AG04450 (cell line): ENCODE data around the gene EP400. TPM values are rescaled to one million over a fixed set of nuclear protein-coding genes. Genes with fewer than 3 reads are reported as not detected.

Experiments
- CTCF ChIA-PET: fragments of 300-600, 350-600 bp; formaldehyde crosslinking; extraction: SDS; loops from one replicate; lab custom pipeline; 2022; ENCODE audit warnings: antibody characterized with exemption, inconsistent platforms; lab: Charles Lee
- POLR2A ChIA-PET: fragments of 350-600 bp; formaldehyde crosslinking; extraction: SDS; loops from one replicate; lab custom pipeline; 2021; ENCODE audit warnings: antibody characterized with exemption, inconsistent platforms; lab: Yijun Ruan, JAX
- DNase-seq: peaks from one replicate; pipeline ENCODE4 v3.0.0-alpha.2; 2011; ENCODE audit warnings: low read depth, low spot score
- H3K27ac ChIP-seq: one replicate; pipeline ENCODE4 v1.5.1; 2012; ENCODE audit warnings: low read depth, low read length, control low read depth
- H3K27me3 ChIP-seq: one replicate; pipeline ENCODE4 v1.6.0; 2012; ENCODE audit warnings: low read length; ENCODE audit not compliant: control insufficient read depth, insufficient read depth
- H3K4me3 ChIP-seq: 2 replicates; pipeline ENCODE4 v1.5.1; 2011; ENCODE audit warnings: mild to moderate bottlenecking, low read depth, low read length, control low read depth
- H3K9me3 ChIP-seq: 2 replicates; pipeline ENCODE4 v1.5.1; 2012; ENCODE audit warnings: low read length; ENCODE audit not compliant: control insufficient read depth, insufficient read depth
- CTCF ChIP-seq: IDR thresholded peaks from 2 replicates; pipeline ENCODE4 v1.5.1; 2011; ENCODE audit warnings: low read depth, low read length, control low read depth, inconsistent platforms
- polyA plus RNA-seq: library from polyadenylated mRNA; depleted of rRNA; stranded (reverse); fragments of >200 nt; gene quantifications from 2 replicates; pipeline ENCODE4 v1.2.3, GENCODE V29; 2011

EP400 gene
- polyA plus RNA-seq, 1 experiment: 5.4 TPM

- Histone ChIP-seq H3K9me3 (no peaks in the 10 kb centered on the region; the same call in 1 of the 2 replicates), H3K27ac (no peak overlapping the region), H3K4me3 (no peak overlapping the region), H3K27me3 (no peaks in the 10 kb centered on the region)
- POLR2A ChIA-PET: no interaction called here
- CTCF ChIA-PET: no interaction called here
- no peak for DNase-seq
- TF ChIP-seq CTCF: no peak
These were observed 32.5 kb upstream of the EP400 start for GRCh38 chr12:131917139-131917710.

DNA sequence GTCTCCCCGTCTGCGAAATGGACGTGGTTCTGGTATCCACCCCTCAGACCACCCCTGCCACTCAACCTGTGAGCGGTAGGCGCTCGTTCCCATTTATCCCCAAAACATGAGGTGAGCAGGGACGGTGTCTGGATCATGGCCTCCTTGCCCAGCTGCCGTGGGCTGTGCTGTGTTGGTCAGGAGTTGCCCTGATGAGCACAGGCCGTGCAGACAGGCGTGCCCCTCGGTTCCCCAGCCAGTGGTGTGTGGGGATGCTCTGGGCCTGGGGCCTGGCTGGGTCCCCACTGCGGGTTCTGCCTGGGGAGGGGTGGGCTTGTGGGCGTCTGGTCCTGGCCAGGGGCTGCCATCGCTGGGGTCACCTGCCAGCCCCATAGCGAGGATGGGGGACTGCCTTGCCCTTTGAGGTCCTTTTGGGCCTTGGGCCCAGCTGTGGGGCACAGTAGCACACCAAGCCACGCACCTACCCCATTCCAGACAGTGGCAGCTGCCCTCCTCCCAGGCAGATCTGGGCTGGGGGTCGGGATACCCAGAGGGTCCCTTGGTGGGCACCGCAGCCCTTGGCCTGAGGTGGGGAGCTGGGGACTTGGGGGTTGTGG is 31.9 kb upstream of the EP400 start:
- H3K9me3 ChIP-seq: no peaks in the 10 kb centered on the region; the same call in 1 of the 2 replicates
- H3K4me3 ChIP-seq: no peak overlapping the region
- no peak for DNase-seq
- TF ChIP-seq CTCF: no peak
- H3K27ac ChIP-seq: no peak overlapping the region
- CTCF ChIA-PET: no interaction called here
- H3K27me3 ChIP-seq: no peaks in the 10 kb centered on the region
- POLR2A ChIA-PET: no interaction called here

GRCh38 chr12:131918311-131919050 is 31.3 kb upstream of the EP400 start:
- no peaks in the 10 kb centered on the region for H3K27me3 ChIP-seq
- H3K27ac ChIP-seq: no peak overlapping the region
- no peak for DNase-seq
- ChIA-PET CTCF (no interaction called here), POLR2A (interaction anchor here (0.6 kb wide), 1 partner anchor 21 kb away, joined by 3 read pairs; no protein-coding TSS in a partner anchor)
- H3K4me3 ChIP-seq: no peak overlapping the region
- no peak for TF ChIP-seq CTCF
- H3K9me3 ChIP-seq: no peaks in the 10 kb centered on the region; the same call in 1 of the 2 replicates

- H3K4me3 ChIP-seq: no peak overlapping the region
- no peak for DNase-seq
- H3K27me3 ChIP-seq: no peaks in the 10 kb centered on the region
- ChIA-PET POLR2A (interaction anchor here (0.6 kb wide), 1 partner anchor 20 kb away, joined by 3 read pairs; no protein-coding TSS in a partner anchor), CTCF (no interaction called here)
- H3K27ac ChIP-seq: no peak overlapping the region
- H3K9me3 ChIP-seq: no peaks in the 10 kb centered on the region; the same call in 1 of the 2 replicates
- no peak for TF ChIP-seq CTCF
These were observed 30.7 kb upstream of the EP400 start for GRCh38 chr12:131919051-131919347.
